KOPT-K1 (cell line): ENCODE data around the gene MOSPD3.

Experiments
- H3K27ac ChIP-seq: fragments of 200-600 bp; sonication (generic); 2 replicates; pipeline ENCODE4 v1.5.1; 2016; ENCODE audit warnings: antibody characterized with exemption, mild to moderate bottlenecking, low read depth, low read length; ENCODE audit not compliant: poor library complexity, severe bottlenecking
- H3K36me3 ChIP-seq: fragments of 200-600 bp; sonication (generic); 2 replicates; pipeline ENCODE4 v1.5.1; 2017; ENCODE audit warnings: antibody characterized with exemption, mild to moderate bottlenecking, low read length, moderate library complexity; ENCODE audit not compliant: insufficient read depth
- H3K9me3 ChIP-seq: fragments of 200-600 bp; sonication (generic); 2 replicates; pipeline ENCODE4 v1.5.1; 2017; ENCODE audit warnings: antibody characterized with exemption, low read length, mild to moderate bottlenecking; ENCODE audit not compliant: insufficient read depth, poor library complexity, severe bottlenecking

Gene MOSPD3

DNA sequence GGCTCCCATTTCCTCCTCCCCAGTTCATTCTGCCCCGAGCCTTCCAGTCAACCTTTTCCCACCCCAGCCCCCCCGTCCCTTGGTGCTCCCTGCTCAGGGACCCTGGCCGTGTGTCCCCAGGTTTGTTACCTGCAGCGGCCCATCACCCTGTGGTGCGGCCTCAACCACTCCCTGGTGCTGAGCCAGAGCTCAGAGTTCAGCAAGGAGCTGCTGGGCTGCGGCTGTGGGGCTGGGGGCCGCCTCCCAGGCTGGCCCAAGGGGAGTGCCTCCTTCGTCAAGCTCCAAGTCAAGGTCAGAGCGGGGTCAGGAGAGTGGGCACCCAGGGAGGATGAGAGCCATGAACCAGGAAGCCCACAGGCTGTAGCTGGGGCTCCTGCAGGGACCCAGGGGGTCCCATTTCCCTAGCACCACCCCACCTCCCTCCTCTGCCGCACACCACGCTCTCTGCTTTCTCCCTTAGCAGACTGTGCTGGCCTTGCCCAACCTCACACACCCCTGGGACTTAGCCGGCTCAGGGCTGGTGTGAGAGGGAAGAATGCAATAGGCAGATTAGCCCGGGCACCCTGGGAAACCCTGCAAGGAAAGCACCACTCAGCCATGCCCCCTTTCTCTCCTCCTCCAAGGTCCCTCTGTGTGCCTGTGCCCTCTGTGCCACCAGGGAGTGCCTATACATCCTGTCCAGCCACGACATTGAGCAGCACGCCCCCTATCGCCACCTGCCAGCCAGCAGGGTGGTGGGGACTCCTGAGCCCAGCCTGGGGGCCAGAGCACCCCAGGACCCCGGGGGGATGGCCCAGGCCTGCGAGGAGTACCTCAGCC lies 12.2 kb upstream of the MOSPD3 start:
- Histone ChIP-seq H3K9me3 (no peaks in the 10 kb centered on the region), H3K36me3 (no peaks in the 10 kb centered on the region), H3K27ac (no peak overlapping the region)

- Histone ChIP-seq H3K9me3 (no peaks in the 10 kb centered on the region), H3K27ac (no peak overlapping the region), H3K36me3 (no peaks in the 10 kb centered on the region)
These were observed 11.7 kb upstream of the MOSPD3 start for GRCh38 chr7:100600730-100601038.

DNA sequence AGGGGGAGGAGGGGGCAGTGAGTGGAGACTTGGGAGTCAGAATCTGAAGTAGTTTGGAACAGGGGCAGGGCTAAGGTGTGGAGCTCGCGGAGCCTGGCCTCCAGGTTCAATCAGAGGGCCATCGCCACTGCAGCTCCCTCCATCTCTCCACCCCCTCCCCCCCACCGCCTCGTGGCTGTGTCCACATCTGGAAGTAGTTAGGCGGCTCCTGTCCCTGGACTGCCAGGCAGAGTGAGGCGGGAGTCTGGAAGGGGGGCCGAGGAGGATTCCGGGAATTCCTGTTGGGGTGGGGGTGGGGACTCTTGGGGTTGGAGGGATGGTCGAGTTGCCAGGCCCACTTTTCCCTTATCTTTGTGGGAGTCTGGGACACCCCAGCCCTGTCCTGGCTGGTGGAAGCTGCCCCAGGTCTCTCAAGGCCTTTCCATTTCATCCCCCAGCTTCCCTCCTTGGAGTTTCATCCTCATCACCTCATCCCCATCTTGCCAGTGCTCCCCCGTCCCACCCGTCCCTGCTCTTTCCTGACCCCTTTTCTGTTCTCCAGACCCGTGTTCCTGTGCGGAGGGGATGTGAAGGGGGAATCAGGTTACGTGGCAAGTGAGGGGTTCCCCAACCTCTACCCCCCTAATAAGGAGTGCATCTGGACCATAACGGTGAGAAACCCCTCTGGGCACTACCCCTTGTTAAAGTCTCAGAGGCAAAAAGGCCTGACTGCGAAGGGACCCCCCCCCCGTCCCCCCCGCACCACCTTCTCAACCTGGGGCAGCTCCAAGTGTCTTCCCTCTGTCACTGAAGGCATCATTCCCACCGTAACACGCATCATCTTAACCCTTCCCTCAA lies 9.2 kb upstream of the MOSPD3 start:
- Histone ChIP-seq H3K27ac (no peak overlapping the region), H3K36me3 (no peaks in the 10 kb centered on the region), H3K9me3 (no peaks in the 10 kb centered on the region)

DNA sequence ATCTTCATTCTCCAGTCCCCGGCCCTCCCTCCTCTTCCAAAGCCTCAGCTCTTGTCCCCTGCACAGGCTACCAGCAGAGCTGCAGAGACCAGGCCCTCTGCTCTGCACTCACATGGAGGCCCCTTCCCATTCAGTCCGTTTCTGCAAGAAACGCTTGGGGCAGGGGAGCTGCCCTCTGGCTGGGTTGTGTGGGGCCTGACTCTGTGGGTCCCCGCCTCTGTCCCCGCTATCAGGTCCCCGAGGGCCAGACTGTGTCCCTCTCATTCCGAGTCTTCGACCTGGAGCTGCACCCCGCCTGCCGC lies 8.7 kb upstream of the MOSPD3 start:
- H3K27ac ChIP-seq = no peak overlapping the region

GRCh38 chr7:100604028-100604975 lies 8.0 kb upstream of the MOSPD3 start:
- Histone ChIP-seq H3K27ac (no peak overlapping the region), H3K9me3 (no peaks in the 10 kb centered on the region), H3K36me3 (no peaks in the 10 kb centered on the region)

More for the DNA sequence above, 8.7 kb upstream of the MOSPD3 start:
- Histone ChIP-seq H3K9me3 (no peaks in the 10 kb centered on the region), H3K36me3 (no peaks in the 10 kb centered on the region)

DNA sequence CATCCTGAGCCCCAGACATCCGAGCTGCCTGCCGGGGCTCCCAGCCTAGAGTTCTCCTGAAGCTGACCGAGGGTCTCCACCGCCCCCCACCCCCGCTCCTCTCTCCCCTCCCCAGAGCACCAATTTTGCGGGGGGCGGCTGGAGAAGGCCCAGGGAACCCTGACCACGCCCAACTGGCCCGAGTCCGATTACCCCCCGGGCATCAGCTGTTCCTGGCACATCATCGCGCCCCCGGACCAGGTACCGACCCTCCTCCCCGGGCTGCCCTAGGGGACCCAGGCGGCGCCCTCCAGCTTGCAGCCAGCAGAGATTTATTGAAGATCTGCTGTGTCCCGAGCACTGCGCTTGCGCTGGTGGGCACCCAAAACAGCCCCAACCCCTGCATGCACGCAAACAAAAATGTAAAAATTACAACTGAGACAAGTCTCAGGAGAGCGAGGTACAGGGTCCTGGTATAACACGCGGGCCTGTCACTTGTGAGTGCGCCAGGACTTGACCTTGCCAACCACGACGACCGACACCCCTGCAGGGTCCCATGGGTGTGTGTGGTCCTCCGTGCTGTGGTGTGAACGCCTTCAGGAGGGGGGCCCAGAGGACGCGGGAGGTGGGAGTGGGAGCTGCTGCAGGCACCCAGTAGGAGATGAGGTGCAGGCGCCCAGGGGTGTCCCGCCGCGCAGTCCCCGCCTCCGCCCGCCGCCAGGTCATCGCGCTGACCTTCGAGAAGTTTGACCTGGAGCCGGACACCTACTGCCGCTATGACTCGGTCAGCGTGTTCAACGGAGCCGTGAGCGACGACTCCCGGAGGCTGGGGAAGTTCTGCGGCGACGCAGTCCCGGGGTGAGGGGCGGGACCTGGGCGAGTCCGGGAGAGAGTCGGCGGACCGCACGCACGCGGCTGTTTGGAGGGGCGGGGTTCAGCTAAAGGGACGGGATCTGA lies 7.1 kb upstream of the MOSPD3 start:
- Histone ChIP-seq H3K27ac (no peak overlapping the region), H3K36me3 (no peaks in the 10 kb centered on the region), H3K9me3 (no peaks in the 10 kb centered on the region)

DNA sequence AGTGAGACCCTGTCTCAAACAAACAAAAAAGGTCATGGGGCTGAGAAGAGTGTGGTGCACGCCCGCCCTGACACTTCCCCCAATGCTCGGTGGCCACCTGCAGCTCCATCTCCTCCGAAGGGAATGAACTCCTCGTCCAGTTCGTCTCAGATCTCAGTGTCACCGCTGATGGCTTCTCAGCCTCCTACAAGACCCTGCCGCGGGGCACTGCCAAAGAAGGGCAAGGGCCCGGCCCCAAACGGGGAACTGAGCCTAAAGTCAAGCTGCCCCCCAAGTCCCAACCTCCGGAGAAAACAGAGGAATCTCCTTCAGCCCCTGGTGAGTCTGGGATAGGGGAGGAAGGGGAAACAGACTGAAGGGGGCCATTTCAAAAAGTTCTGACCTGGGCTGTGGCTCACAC lies 6.0 kb upstream of the MOSPD3 start:
- Histone ChIP-seq H3K27ac (no peak overlapping the region), H3K36me3 (no peaks in the 10 kb centered on the region), H3K9me3 (no peaks in the 10 kb centered on the region)

GRCh38 chr7:100607111-100607510 lies 5.2 kb upstream of the MOSPD3 start:
- H3K36me3 ChIP-seq = no peaks in the 10 kb centered on the region
- no peaks in the 10 kb centered on the region for H3K9me3 ChIP-seq
- H3K27ac ChIP-seq = no peak overlapping the region

GRCh38 chr7:100609958-100610357 lies 2.4 kb upstream of the MOSPD3 start:
- no peaks in the 10 kb centered on the region for H3K9me3 ChIP-seq
- H3K27ac ChIP-seq = no peak overlapping the region

GRCh38 chr7:100612730-100613390 lies 520 bp downstream of the MOSPD3 start:
- Histone ChIP-seq H3K36me3 (no peaks in the 10 kb centered on the region), H3K9me3 (no peaks in the 10 kb centered on the region), H3K27ac (peak overlapping the region; percentile 90)

More at GRCh38 chr7:100609958-100610357, 2.4 kb upstream of the MOSPD3 start:
- H3K36me3 ChIP-seq = no peaks in the 10 kb centered on the region

DNA sequence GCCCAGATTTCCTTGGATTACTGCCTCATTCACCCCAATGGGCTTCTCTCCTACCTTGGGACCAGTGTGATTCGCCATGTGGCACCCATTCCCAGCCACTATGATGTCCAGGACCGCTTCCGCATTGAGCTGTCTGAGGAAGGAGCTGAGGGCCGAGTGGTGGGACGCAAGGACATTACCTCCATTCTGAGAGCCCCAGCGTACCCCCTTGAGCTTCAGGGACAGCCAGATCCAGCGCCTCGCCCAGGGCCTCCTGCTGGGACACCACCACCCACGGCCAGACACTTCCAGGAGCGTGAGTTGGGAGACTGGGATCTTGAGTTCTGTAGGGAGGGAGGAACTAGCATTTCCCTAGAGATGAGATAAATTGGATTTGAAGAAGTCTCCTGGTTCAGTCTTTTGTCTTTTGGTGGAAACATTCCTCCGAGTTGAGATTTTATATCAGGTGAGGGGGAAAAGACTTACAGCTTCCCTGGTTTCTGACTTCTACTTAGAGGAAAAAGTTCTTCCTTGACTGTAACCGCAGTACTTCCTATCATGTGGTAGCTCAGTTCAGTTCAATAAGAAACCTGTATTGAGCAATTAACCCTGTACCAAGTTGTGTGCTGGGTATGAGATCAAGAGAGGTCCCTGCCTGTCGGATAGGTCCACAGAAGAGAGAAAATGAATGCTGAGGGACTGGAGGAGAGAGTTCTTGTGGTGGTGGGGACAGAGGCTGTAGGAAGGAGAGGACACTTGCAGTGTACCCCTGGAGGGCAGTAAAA lies 1.3 kb downstream of the MOSPD3 start:
- Histone ChIP-seq H3K9me3 (no peaks in the 10 kb centered on the region), H3K27ac (no peak overlapping the region), H3K36me3 (no peaks in the 10 kb centered on the region)

- H3K36me3 ChIP-seq = no peaks in the 10 kb centered on the region
- H3K27ac ChIP-seq = no peak overlapping the region
- no peaks in the 10 kb centered on the region for H3K9me3 ChIP-seq
These were observed 2.0 kb downstream of the MOSPD3 start for GRCh38 chr7:100614308-100614861.

DNA sequence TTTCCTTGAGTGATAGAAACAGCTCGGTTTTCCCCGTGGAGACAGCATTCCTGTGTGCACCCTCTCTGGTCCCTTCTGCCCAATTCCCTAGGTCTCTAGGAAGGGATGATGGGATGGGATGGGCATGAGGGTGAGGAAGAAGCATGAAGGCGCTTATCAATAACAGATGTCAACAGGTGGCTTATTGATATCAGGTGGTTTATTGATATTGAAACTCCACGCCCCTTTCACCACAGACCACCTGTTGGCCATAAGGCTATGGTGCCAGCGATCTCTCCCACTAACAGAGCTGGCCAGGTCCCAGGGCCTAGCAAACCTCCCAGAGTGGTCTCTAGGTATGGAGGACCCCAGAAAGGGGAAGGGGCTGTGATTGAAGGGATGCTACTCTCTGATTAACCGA lies 7.9 kb downstream of the MOSPD3 start:
- Histone ChIP-seq H3K9me3 (no peaks in the 10 kb centered on the region), H3K27ac (no peak overlapping the region)

More for the DNA sequence above, 7.9 kb downstream of the MOSPD3 start:
- H3K36me3 ChIP-seq = no peaks in the 10 kb centered on the region
